ENCODE results near the gene CYP4A22. TPM values are rescaled to one million over a fixed set of nuclear protein-coding genes. Genes with fewer than 3 reads are reported as not detected.
"Not testable (repeated sequence)": the region's sequence is repeated elsewhere in the genome, so short reads cannot be mapped to it uniquely, and the experiment has no call there.

Gene CYP4A22
- polyA plus RNA-seq (2013, experiment 1 of 2; ENCODE audit: insufficient read length), result not detected
- polyA plus RNA-seq (2013, experiment 2 of 2; ENCODE audit: insufficient read length), result not detected

GRCh38 chr1:47137198-47137597 lies at the start of gene CYP4A22:
TSS of gene CYP4A22 (plus strand) at chr1:47137441. CDS start at chr1:47137486, 45 bp downstream.
- DNase-seq, result no peak

- peak; percentile 4 for DNase-seq
These were observed 47.9 kb upstream of the CYP4A22 start for GRCh38 chr1:47089356-47089755.

- not testable (repeated sequence) for DNase-seq
These were observed 45.8 kb upstream of the CYP4A22 start for GRCh38 chr1:47091476-47091875.

- no peak for DNase-seq
These were observed 32.4 kb upstream of the CYP4A22 start for GRCh38 chr1:47104816-47105215.

- DNase-seq, result no peak
These were observed 30.4 kb upstream of the CYP4A22 start for GRCh38 chr1:47106792-47107191.

GRCh38 chr1:47107851-47108574 lies 29.2 kb upstream of the CYP4A22 start:
- not testable (repeated sequence) for DNase-seq

GRCh38 chr1:47109482-47109881 lies 27.8 kb upstream of the CYP4A22 start:
- not testable (repeated sequence) for DNase-seq

- DNase-seq, result no peak
These were observed 24.1 kb upstream of the CYP4A22 start for GRCh38 chr1:47113178-47113577.

GRCh38 chr1:47121039-47121438 lies 16.2 kb upstream of the CYP4A22 start:
- not testable (repeated sequence) for DNase-seq

- not testable (repeated sequence) for DNase-seq
These were observed 12.4 kb upstream of the CYP4A22 start for GRCh38 chr1:47124834-47125233.

- not testable (repeated sequence) for DNase-seq
These were observed 10.2 kb upstream of the CYP4A22 start for GRCh38 chr1:47126997-47127396.

GRCh38 chr1:47128221-47128620 lies 9.0 kb upstream of the CYP4A22 start:
- DNase-seq, result no peak

- not testable (repeated sequence) for DNase-seq
These were observed 8.4 kb upstream of the CYP4A22 start for GRCh38 chr1:47128854-47129253.

- DNase-seq, result not testable (repeated sequence)
These were observed 7.6 kb upstream of the CYP4A22 start for GRCh38 chr1:47129489-47130230.

GRCh38 chr1:47132665-47133064 lies 4.6 kb upstream of the CYP4A22 start:
- not testable (repeated sequence) for DNase-seq

- no peak for DNase-seq
These were observed 829 bp downstream of the CYP4A22 start for GRCh38 chr1:47137925-47138615.

GRCh38 chr1:47140358-47140757 lies 3.1 kb downstream of the CYP4A22 start:
- not testable (repeated sequence) for DNase-seq

GRCh38 chr1:47143654-47144053 lies 6.4 kb downstream of the CYP4A22 start:
- not testable (repeated sequence) for DNase-seq

GRCh38 chr1:47146495-47146894 lies 9.3 kb downstream of the CYP4A22 start:
- not testable (repeated sequence) for DNase-seq

GRCh38 chr1:47147047-47147785 lies 10.0 kb downstream of the CYP4A22 start:
- no peak for DNase-seq

- DNase-seq, result not testable (repeated sequence)
These were observed 11.9 kb downstream of the CYP4A22 start for GRCh38 chr1:47149162-47149561.

GRCh38 chr1:47156457-47156856 lies 19.2 kb downstream of the CYP4A22 start:
- not testable (repeated sequence) for DNase-seq
